Spleen (tissue), 11 donors: ENCODE data around the gene ABHD2. TPM values are rescaled to one million over a fixed set of nuclear protein-coding genes. Genes with fewer than 3 reads are reported as not detected.
A peak's percentile ranks its signal among the peaks of the same experiment; 100 is the strongest.

Source experiments
- DNase-seq: peaks from one replicate; pipeline ENCODE4 v3.0.0-alpha.2; 2020
- H3K27ac ChIP-seq, 8 donors: fragments of 200-600 bp; sonication (generic) in 7 of 8; 1 replicate in 4 of 8; 2 replicates in 4 of 8; pipeline versions ENCODE4 v1.5.0 to v1.8.0; 2016 to 2021; ENCODE audit warnings: inconsistent platforms in 4 of 8, mild to moderate bottlenecking in 4 of 8, moderate library complexity in 1 of 8
- H3K27me3 ChIP-seq, 7 donors: fragments of 200-600 bp; sonication (generic) in 6 of 7; replicated peaks in 1 of 7; 1 replicate in 4 of 7; 2 replicates in 3 of 7; pipeline versions ENCODE4 v1.5.0 to v1.8.0; 2016 to 2021; ENCODE audit warnings: inconsistent platforms in 3 of 7, mild to moderate bottlenecking in 1 of 7
- H3K36me3 ChIP-seq, 6 donors: fragments of 200-600 bp; sonication (generic) in 5 of 6; 1 replicate in 4 of 6; 2 replicates in 2 of 6; pipeline versions ENCODE4 v1.5.0 to v1.8.0; 2016 to 2021; ENCODE audit warnings: inconsistent platforms in 2 of 6
- H3K4me1 ChIP-seq, 6 donors: fragments of 200-600 bp; sonication (generic) in 5 of 6; 1 replicate in 3 of 6; 2 replicates in 3 of 6; pipeline versions ENCODE4 v1.5.0 to v1.8.0; 2016 to 2021; ENCODE audit warnings: inconsistent platforms in 3 of 6
- H3K4me3 ChIP-seq, 8 donors: fragments of 200-600 bp; sonication (generic) in 7 of 8; 1 replicate in 4 of 8; 2 replicates in 4 of 8; pipeline versions ENCODE4 v1.5.0 to v1.8.0; 2016 to 2021; ENCODE audit warnings: inconsistent platforms in 4 of 8, mild to moderate bottlenecking in 4 of 8, moderate library complexity in 2 of 8
- H3K9me3 ChIP-seq, 8 donors: fragments of 200-600 bp; sonication (generic) in 7 of 8; 1 replicate in 4 of 8; 2 replicates in 4 of 8; pipeline versions ENCODE4 v1.5.0 to v1.8.0; 2016 to 2021; ENCODE audit warnings: inconsistent platforms in 4 of 8
- POLR2A ChIP-seq, 3 donors: fragments of 450-650 bp; IDR thresholded peaks; one replicate each; pipeline ENCODE4 v1.5.1; 2017; ENCODE audit warnings: antibody characterized with exemption in 3 of 3, mild to moderate bottlenecking in 1 of 3
- POLR2AphosphoS5 ChIP-seq, 3 donors: sonication (generic); formaldehyde crosslinking; IDR thresholded peaks; one replicate each; pipeline ENCODE4 v1.5.1; 2017; ENCODE audit warnings: antibody characterized with exemption in 3 of 3
- WGBS, 5 donors: extraction: QIAGEN DNeasy Blood & Tissue Kit in 3 of 5; methylation state at CpG; one replicate each; pipeline versions ENCODE4 v1.1.5 to v1.1.7; 2013 to 2018; 5-methylcytosine and 5-hydroxymethylcytosine counted together
- intact Hi-C: fragments of 100-400 bp; cut with DNase I; formaldehyde crosslinking; loops from one replicate; pipeline ENCODE4 v1.15.0; 2023; ENCODE audit warnings: low total_unique reads
- polyA plus RNA-seq, 3 donors: library from polyadenylated mRNA; stranded (reverse); fragments of 200-250 nt; gene quantifications; one replicate each; pipeline ENCODE4 v1.2.1, GENCODE V29; 2013
- total RNA-seq, 7 donors: library from RNA; depleted of rRNA in 3 of 7; stranded (reverse); fragments of >200 nt in 3 of 7; fragmentation: NEBNext Ultra II Directional in 4 of 7; extraction: Animal tissue kit (Norgen Biotek cat#: 25700) in 4 of 7; gene quantifications; one replicate each; pipeline versions ENCODE4 v1.1.0 to v1.2.1, GENCODE V29; 2016 to 2021
- TF ChIP-seq, protein P1 (sequence below), 11 experiments: fragments of 200-600 bp in 7 of 11; fragments of 450-650 bp in 4 of 11; sonication (generic) in 4 of 11; IDR thresholded peaks in 8 of 11; conservative IDR thresholded peaks in 3 of 11; 1 replicate in 7 of 11; 2 replicates in 4 of 11; pipeline versions ENCODE4 v1.4.0 to v1.8.0; 2016 to 2021; ENCODE audit warnings: antibody characterized with exemption in 11 of 11, inconsistent platforms in 4 of 11, mild to moderate bottlenecking in 1 of 11
- donor health status: healthy with polysubstance abuse.
- donor health status: DM: no; HTN: no; CAD: no; lungs with moderate emphysema.
- donor health status: DM: no; HTN: no; CAD: no.
- donor health status: Bipolar disorder and iron deficiency.
- donor health status: healthy.
- donor health status: DM: no; HTN: no; CAD: no.
- donor health status: DM: yes; HTN: yes; CAD: no.

ABHD2 gene
- total and polyA plus RNA-seq, 10 donors: 2.1 to 158 (median 106) TPM

DNA sequence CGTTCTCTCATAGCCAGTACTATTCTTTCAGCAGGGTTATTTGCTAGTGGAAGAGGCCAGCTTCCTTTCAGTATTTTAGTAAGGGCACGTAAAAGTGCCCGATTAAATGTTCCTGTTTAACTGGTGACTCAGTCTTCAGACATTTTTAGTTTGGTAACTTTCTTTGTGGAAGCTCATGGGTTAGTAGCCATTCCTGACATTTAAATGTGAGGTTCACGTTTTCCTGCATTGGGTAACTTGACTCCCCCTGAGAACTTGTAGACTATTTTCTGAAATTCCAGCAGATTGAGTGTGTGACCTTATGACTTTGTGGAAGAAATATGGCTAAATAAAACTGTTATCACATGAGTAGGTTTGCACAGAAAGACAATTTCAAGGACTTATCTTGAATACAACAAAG lies 16.9 kb downstream of the ABHD2 start:
- WGBS, 5 donors: 30 to 54% (median 43%) methylated on average over 4 of the region's 4 CpGs
- intact Hi-C loops: no loop called here

DNA sequence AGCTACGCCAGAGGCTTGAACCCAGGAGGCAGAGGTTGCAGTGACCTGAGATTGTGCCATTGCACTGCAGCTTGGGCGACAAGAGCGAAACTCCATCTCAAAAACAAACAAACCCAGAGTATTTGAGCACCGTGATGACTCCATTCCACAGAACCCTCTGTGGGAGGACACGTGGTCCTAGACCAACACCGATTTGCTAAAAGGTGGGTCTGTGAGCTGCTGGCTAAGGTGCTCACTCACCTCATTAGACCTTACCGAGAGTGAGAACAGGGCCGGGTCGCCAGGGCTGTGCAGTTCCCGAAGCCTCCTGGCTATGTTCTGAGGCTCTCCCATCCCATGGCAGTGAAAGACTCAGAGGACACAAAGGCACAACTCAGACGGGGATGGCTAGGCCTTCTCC lies 17.9 kb downstream of the ABHD2 start:
- no peaks in the 10 kb centered on the region for H3K9me3 ChIP-seq
- intact Hi-C loops: no loop called here
- 79 to 97% (median 93%) methylated on average over 11 of the region's 11 CpGs for WGBS, 5 donors
- H3K27me3 ChIP-seq: no peaks in the 10 kb centered on the region
- peaks cover 0 to 79% (median 7%) of the 10 kb centered on the region in 6 donors for H3K36me3 ChIP-seq
- no peak for TF ChIP-seq POLR2AphosphoS5 (IDR thresholded peaks at IDR 0.05)
- TF ChIP-seq, protein P1, sequence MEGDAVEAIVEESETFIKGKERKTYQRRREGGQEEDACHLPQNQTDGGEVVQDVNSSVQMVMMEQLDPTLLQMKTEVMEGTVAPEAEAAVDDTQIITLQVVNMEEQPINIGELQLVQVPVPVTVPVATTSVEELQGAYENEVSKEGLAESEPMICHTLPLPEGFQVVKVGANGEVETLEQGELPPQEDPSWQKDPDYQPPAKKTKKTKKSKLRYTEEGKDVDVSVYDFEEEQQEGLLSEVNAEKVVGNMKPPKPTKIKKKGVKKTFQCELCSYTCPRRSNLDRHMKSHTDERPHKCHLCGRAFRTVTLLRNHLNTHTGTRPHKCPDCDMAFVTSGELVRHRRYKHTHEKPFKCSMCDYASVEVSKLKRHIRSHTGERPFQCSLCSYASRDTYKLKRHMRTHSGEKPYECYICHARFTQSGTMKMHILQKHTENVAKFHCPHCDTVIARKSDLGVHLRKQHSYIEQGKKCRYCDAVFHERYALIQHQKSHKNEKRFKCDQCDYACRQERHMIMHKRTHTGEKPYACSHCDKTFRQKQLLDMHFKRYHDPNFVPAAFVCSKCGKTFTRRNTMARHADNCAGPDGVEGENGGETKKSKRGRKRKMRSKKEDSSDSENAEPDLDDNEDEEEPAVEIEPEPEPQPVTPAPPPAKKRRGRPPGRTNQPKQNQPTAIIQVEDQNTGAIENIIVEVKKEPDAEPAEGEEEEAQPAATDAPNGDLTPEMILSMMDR (IDR thresholded peaks at IDR 0.05 in 8 of 11, conservative IDR thresholded peaks at IDR 0.05 in 3 of 11): no peak
- H3K27ac ChIP-seq: peak overlapping the region in 3 of 8 donors; percentile 64 to 67 (median 67)
- H3K4me1 ChIP-seq: peaks cover 7 to 94% (median 42%) of the 10 kb centered on the region in 6 donors
- H3K4me3 ChIP-seq: no peak overlapping the region
- DNase-seq: no peak

More for the DNA sequence above, 16.9 kb downstream of the ABHD2 start:
- Histone ChIP-seq H3K4me1 (peaks cover 13 to 94% (median 47%) of the 10 kb centered on the region in 6 donors), H3K27me3 (no peaks in the 10 kb centered on the region), H3K27ac (peak overlapping the region in 7 of 8 donors; percentile 48 to 72 (median 64)), H3K36me3 (peaks cover 0 to 82% (median 7%) of the 10 kb centered on the region in 6 donors), H3K4me3 (no peak overlapping the region), H3K9me3 (no peaks in the 10 kb centered on the region)
- TF ChIP-seq POLR2AphosphoS5 (IDR thresholded peaks at IDR 0.05) (no peak), POLR2A (IDR thresholded peaks at IDR 0.05) (no peak)
- TF ChIP-seq, protein P1 (IDR thresholded peaks at IDR 0.05 in 8 of 11, conservative IDR thresholded peaks at IDR 0.05 in 3 of 11): no peak
- no peak for DNase-seq

GRCh38 chr15:89107984-89108383 lies 19.7 kb downstream of the ABHD2 start:
- Histone ChIP-seq H3K4me3 (no peak overlapping the region), H3K9me3 (no peaks in the 10 kb centered on the region), H3K36me3 (peaks cover 0 to 70% (median 7%) of the 10 kb centered on the region in 6 donors), H3K27me3 (no peaks in the 10 kb centered on the region), H3K27ac (peak overlapping the region in 1 of 8 donors; percentile 67), H3K4me1 (peaks cover 7 to 95% (median 45%) of the 10 kb centered on the region in 6 donors)
- TF ChIP-seq, protein P1 (IDR thresholded peaks at IDR 0.05 in 8 of 11, conservative IDR thresholded peaks at IDR 0.05 in 3 of 11): no peak
- TF ChIP-seq POLR2AphosphoS5 (IDR thresholded peaks at IDR 0.05): no peak
- no peak for TF ChIP-seq POLR2A (IDR thresholded peaks at IDR 0.05)
- no peak for DNase-seq
- WGBS, 5 donors: 56 to 78% (median 72%) methylated on average over 5 of the region's 5 CpGs
- intact Hi-C loops: no loop called here

GRCh38 chr15:89108835-89109234 lies 20.6 kb downstream of the ABHD2 start:
- peak overlapping the region in 5 of 8 donors; percentile 33 to 67 (median 37) for H3K27ac ChIP-seq
- peaks cover 2 to 88% (median 48%) of the 10 kb centered on the region in 6 donors for H3K4me1 ChIP-seq
- no peak for TF ChIP-seq POLR2A (IDR thresholded peaks at IDR 0.05)
- no peak for TF ChIP-seq POLR2AphosphoS5 (IDR thresholded peaks at IDR 0.05)
- TF ChIP-seq, protein P1 (IDR thresholded peaks at IDR 0.05 in 8 of 11, conservative IDR thresholded peaks at IDR 0.05 in 3 of 11): no peak
- DNase-seq: no peak
- peaks cover 0 to 66% (median 4%) of the 10 kb centered on the region in 6 donors for H3K36me3 ChIP-seq
- no peaks in the 10 kb centered on the region for H3K9me3 ChIP-seq
- no peak overlapping the region for H3K4me3 ChIP-seq
- H3K27me3 ChIP-seq: no peaks in the 10 kb centered on the region
- intact Hi-C loops: no loop called here
- 92 to 97% (median 94%) methylated on average over 4 of the region's 4 CpGs for WGBS, 5 donors
